ENCODE data around the gene SPART.

GRCh38 chr13:36341718-36342117, 4.5 kb downstream of the SPART start:
- TF ChIP-seq CTCF (IDR thresholded peaks at IDR 0.05 in 8 of 11, conservative IDR thresholded peaks at IDR 0.05 in 3 of 11): no peak
- TF ChIP-seq POLR2AphosphoS5 (IDR thresholded peaks at IDR 0.05): no peak
- TF ChIP-seq POLR2A (IDR thresholded peaks at IDR 0.05): no peak
